ENCODE data around the gene TAS2R46. TPM values are rescaled to one million over a fixed set of nuclear protein-coding genes. Genes with fewer than 3 reads are reported as not detected.

The TAS2R46 gene
- total RNA-seq, 1 experiment from 2014 or later = 2.2 TPM

DNA sequence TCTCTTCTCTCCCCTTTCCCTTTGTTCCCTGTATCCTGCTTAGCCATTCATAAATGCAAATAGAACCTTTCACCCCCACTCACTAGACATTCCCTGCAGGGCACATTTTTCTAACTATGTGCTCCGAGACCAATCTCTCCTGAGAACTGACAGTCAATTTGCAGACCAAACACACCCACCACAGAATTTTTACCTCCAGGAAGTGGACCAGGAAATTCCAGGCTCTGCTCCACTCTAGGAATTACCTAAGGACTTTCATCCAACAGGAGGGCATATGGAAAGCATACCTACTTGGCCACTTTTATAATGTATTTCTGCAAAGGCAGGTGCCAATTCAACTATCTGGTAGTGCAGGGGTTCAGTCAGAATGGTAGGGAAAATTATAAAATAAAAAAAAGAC, 8.9 kb upstream of the TAS2R46 start:
- Mint-ChIP-seq H3K9me3 (ENCODE audit: low read depth, unreplicated experiment) (no peaks in the 10 kb centered on the region), H3K4me3 (ENCODE audit: low read depth, unreplicated experiment) (no peak overlapping the region), H3K27ac (ENCODE audit: unreplicated experiment) (no peak overlapping the region), H3K36me3 (ENCODE audit: insufficient read depth, unreplicated experiment) (no peaks in the 10 kb centered on the region), H3K27me3 (ENCODE audit: unreplicated experiment) (no peaks in the 10 kb centered on the region), H3K4me1 (ENCODE audit: low read depth, unreplicated experiment) (no peaks in the 10 kb centered on the region)
- CTCF ChIA-PET = no interaction called here
- BruUV-seq (replicated peaks) = no TSS peak
- intact Hi-C loops (cut with micrococcal nuclease; ENCODE audit: unreplicated experiment) = loop anchor here (1.0 kb wide), 1 partner anchor 56 kb away; no protein-coding TSS in a partner anchor
- no peak for DNase-seq
- TF ChIP-seq, protein P1, sequence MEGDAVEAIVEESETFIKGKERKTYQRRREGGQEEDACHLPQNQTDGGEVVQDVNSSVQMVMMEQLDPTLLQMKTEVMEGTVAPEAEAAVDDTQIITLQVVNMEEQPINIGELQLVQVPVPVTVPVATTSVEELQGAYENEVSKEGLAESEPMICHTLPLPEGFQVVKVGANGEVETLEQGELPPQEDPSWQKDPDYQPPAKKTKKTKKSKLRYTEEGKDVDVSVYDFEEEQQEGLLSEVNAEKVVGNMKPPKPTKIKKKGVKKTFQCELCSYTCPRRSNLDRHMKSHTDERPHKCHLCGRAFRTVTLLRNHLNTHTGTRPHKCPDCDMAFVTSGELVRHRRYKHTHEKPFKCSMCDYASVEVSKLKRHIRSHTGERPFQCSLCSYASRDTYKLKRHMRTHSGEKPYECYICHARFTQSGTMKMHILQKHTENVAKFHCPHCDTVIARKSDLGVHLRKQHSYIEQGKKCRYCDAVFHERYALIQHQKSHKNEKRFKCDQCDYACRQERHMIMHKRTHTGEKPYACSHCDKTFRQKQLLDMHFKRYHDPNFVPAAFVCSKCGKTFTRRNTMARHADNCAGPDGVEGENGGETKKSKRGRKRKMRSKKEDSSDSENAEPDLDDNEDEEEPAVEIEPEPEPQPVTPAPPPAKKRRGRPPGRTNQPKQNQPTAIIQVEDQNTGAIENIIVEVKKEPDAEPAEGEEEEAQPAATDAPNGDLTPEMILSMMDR (IDR thresholded peaks at IDR 0.05; ENCODE audit: unreplicated experiment) = no peak

DNA sequence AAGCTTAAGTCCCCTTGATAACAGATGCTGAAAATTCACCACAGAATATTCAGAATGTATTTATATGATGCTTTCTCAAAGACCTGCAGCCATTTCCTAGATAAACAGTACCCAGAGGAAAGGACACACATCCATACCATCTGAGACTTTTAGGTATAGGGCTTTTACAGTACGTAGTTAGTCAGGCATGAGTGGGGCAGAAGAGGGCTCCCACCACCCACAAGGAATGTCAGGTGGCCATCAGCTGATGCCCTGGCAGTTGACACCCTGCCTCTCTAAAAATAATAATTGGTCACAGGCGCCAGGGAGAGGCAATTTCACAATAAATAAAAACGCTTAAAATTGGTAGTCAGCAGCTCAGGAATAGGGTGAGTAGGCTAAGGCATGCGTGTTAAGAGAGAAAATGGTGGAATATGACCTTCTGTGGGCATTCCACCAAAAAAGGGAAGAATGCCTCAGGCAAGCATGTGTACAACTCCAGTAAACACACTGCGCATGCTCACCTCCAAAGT, 7.8 kb upstream of the TAS2R46 start:
- CTCF ChIA-PET = interaction anchor here (0.7 kb wide), 1 partner anchor 56 kb away, joined by 4 read pairs; no protein-coding TSS in a partner anchor
- intact Hi-C loops (cut with micrococcal nuclease; ENCODE audit: unreplicated experiment) = loop anchor here (1.0 kb wide), 1 partner anchor 55 kb away; no protein-coding TSS in a partner anchor
- Mint-ChIP-seq H3K27ac (ENCODE audit: unreplicated experiment) (no peak overlapping the region), H3K4me3 (ENCODE audit: low read depth, unreplicated experiment) (no peak overlapping the region), H3K27me3 (ENCODE audit: unreplicated experiment) (no peaks in the 10 kb centered on the region), H3K36me3 (ENCODE audit: insufficient read depth, unreplicated experiment) (no peaks in the 10 kb centered on the region), H3K4me1 (ENCODE audit: low read depth, unreplicated experiment) (no peaks in the 10 kb centered on the region), H3K9me3 (ENCODE audit: low read depth, unreplicated experiment) (no peaks in the 10 kb centered on the region)
- TF ChIP-seq, protein P1 (IDR thresholded peaks at IDR 0.05; ENCODE audit: unreplicated experiment) = no peak
- BruUV-seq (replicated peaks) = no TSS peak
- DNase-seq = no peak

DNA sequence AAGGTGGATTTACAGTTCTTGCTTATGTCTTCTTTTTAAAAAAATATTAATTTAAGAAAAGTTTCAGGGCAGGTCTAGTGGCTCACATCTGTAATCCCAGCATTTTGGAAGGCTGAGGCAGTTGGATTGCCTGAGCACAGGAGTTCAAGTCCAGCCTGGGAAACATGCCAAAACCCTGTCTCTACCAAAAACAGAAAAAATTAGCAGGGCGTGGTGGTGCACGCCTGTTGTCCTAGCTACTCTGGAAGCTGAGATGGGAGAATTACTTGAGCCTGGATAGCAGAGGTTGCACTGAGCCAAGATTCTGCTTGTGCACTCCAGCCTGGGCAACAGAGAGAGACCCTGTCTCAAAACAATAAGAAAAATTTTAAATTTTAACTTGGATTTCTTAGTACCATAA, 5.4 kb upstream of the TAS2R46 start:
- Mint-ChIP-seq H3K27ac (ENCODE audit: unreplicated experiment) (no peak overlapping the region), H3K36me3 (ENCODE audit: insufficient read depth, unreplicated experiment) (no peaks in the 10 kb centered on the region), H3K4me1 (ENCODE audit: low read depth, unreplicated experiment) (no peaks in the 10 kb centered on the region), H3K4me3 (ENCODE audit: low read depth, unreplicated experiment) (no peak overlapping the region), H3K27me3 (ENCODE audit: unreplicated experiment) (no peaks in the 10 kb centered on the region), H3K9me3 (ENCODE audit: low read depth, unreplicated experiment) (no peaks in the 10 kb centered on the region)
- intact Hi-C loops (cut with micrococcal nuclease; ENCODE audit: unreplicated experiment) = no loop called here
- BruUV-seq (replicated peaks) = no TSS peak
- TF ChIP-seq, protein P1 (IDR thresholded peaks at IDR 0.05; ENCODE audit: unreplicated experiment) = no peak
- DNase-seq = no peak
- CTCF ChIA-PET = no interaction called here

DNA sequence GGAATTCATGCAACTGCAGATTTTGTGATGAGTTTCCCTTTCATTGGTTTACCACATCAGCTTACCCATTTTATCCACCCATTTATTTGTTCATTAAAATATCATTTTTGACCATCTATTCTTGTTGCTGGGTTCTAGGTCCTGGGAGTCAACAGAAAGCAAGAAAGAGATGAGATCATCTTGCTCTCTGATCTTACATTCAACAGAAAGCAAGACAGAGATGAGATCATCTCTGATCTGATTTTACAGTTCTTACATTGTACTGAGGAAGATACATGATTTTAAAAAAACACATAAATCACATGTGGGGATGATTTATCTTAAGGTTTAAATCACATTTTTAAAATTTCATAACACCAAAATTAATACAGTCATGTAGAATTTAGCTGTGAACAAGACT, 2.3 kb downstream of the TAS2R46 start:
- no TSS peak for BruUV-seq (replicated peaks)
- no peak for DNase-seq

More for the DNA sequence above, 2.3 kb downstream of the TAS2R46 start:
- no peak overlapping the region for H3K4me3 Mint-ChIP-seq (ENCODE audit: low read depth, unreplicated experiment)
- H3K27me3 Mint-ChIP-seq (ENCODE audit: unreplicated experiment) = no peaks in the 10 kb centered on the region
- H3K4me1 Mint-ChIP-seq (ENCODE audit: low read depth, unreplicated experiment) = peaks cover 10% of the 10 kb centered on the region
- CTCF ChIA-PET = no interaction called here
- intact Hi-C loops (cut with micrococcal nuclease; ENCODE audit: unreplicated experiment) = no loop called here
- H3K36me3 Mint-ChIP-seq (ENCODE audit: insufficient read depth, unreplicated experiment) = no peaks in the 10 kb centered on the region
- no peaks in the 10 kb centered on the region for H3K9me3 Mint-ChIP-seq (ENCODE audit: low read depth, unreplicated experiment)
- no peak overlapping the region for H3K27ac Mint-ChIP-seq (ENCODE audit: unreplicated experiment)
- TF ChIP-seq, protein P1 (IDR thresholded peaks at IDR 0.05; ENCODE audit: unreplicated experiment) = no peak
